ENCODE data around the gene MRPS18A.
A peak's percentile ranks its signal among the peaks of the same experiment; 100 is the strongest.

DNA sequence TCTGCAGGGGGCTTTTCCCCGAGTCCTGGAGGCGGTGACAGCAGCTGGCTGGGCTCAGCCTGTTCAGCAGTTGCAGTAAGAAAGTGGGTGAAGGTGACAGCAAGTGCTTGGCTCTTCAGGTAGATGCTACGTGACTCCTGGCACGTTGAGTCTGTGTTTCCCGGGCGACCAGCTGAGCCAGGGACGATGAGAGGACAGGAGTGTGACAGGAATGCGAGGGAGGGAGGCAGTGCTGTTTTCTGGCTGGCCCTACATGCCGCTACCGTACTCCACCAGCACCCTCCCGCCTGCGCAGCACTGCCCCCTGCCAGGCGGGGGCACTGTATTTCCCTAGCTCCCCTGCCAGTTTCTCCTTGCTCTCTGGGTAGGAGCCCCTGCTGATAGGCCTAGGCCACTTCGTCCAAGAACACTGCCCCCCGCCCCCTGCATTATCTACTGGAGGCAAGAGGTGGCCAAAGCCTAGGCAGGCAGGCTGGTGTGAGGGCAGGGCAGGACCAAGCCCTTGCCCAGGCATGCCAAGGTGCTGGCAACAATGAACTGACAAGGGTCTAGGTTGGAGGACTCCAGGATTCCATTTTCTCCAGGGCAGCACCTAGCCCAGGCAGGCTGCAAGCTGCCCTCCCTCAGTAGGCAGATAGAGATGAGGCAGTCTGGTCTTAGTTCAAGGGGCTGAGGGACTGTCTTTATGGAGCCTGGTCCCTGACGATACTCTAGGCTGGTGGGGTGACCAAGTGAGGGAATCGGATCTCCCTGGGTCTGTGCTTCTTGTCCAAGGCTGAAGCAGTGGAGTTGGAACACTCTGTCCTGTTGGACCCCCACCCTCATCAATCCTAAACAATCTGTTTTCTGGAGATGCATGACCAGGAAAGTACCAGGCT, 19.2 kb downstream of the MRPS18A start:
- TF ChIP-seq, protein P1, sequence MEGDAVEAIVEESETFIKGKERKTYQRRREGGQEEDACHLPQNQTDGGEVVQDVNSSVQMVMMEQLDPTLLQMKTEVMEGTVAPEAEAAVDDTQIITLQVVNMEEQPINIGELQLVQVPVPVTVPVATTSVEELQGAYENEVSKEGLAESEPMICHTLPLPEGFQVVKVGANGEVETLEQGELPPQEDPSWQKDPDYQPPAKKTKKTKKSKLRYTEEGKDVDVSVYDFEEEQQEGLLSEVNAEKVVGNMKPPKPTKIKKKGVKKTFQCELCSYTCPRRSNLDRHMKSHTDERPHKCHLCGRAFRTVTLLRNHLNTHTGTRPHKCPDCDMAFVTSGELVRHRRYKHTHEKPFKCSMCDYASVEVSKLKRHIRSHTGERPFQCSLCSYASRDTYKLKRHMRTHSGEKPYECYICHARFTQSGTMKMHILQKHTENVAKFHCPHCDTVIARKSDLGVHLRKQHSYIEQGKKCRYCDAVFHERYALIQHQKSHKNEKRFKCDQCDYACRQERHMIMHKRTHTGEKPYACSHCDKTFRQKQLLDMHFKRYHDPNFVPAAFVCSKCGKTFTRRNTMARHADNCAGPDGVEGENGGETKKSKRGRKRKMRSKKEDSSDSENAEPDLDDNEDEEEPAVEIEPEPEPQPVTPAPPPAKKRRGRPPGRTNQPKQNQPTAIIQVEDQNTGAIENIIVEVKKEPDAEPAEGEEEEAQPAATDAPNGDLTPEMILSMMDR (IDR thresholded peaks at IDR 0.05): peak; percentile 62
- no peak for TF ChIP-seq EZH2 (IDR thresholded peaks at IDR 0.05; ENCODE audit: borderline replicate concordance, insufficient read depth, low read depth, low read length, poor library complexity, severe bottlenecking)

Data from B cell (primary cell).